AG08396 (cell line): ENCODE measurements around the gene SHCBP1L.

ENCODE experiments used
- DNase-seq: peaks from one replicate; pipeline ENCODE4 v3.0.0; 2012; ENCODE audit warnings: low spot score, mixed read lengths

SHCBP1L gene

DNA sequence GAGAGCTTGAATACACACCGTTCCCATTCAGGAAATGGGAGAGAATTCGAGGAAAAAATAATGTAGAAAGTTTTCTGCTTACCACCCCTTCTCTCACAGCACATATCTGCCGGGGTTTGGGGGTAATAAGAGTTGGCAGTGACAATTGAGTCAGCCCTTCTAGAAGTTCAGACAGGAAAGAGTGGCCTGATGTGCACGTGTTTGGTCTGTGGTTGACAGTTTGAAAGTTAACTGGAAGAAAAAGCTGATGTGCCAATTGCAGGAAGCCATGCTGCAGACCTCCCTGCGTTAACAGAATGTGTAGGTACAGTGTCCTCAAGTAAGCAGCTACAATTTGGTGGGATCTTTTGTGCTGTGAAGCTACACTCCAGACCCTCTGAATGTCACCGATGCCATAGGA lies 63.0 kb downstream of the SHCBP1L start:
- no peak for DNase-seq

DNA sequence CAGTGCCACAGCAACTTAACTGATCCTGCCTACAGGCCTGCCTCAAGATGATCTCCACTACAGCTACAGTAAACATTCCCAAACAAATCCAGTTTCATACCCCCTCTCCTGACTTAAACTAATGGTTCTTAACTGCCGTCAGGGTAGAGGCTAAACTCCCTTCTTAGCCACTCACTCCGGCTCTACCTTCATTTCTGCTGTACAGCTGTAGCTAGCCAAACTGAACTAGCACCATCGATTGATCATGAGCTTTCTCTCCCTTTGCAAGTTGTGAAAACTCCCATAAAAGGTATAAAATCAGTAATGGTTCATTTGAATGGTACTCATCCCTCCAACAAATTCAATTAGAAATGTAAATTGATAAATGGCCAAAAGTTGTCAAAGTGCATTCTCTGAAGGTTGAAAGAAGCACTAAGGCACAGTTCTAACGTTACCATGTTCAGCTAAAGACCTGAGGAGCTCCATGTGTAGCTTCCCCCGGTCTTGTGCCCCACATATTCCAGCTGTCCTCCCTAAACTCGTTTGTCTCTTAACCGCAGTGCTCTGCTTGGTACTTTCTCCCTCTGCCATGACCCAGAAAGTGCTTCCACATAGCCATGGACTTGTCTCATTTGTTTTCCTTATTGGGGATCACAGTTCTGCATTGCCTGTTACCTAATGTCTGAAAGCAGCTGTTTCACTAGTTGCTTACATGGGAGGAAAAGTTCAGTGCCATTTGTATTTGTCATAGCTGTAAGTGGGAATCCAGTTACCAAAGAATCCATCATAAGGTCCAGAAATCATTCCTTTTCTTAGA lies 64.0 kb downstream of the SHCBP1L start:
- peak; percentile 29 for DNase-seq

DNA sequence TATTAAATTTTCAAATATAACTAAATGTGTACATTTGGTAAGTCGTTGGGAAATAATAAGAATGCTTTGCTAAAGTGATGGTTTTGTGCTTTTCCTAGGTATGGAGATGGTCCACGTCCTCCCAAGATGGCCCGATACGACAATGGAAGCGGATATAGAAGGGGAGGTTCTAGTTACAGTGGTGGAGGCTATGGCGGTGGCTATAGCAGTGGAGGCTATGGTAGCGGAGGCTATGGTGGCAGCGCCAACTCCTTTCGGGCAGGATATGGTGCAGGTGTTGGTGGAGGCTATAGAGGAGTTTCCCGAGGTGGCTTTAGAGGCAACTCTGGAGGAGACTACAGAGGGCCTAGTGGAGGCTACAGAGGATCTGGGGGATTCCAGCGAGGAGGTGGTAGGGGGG lies 66.0 kb downstream of the SHCBP1L start:
- no peak for DNase-seq

DNA sequence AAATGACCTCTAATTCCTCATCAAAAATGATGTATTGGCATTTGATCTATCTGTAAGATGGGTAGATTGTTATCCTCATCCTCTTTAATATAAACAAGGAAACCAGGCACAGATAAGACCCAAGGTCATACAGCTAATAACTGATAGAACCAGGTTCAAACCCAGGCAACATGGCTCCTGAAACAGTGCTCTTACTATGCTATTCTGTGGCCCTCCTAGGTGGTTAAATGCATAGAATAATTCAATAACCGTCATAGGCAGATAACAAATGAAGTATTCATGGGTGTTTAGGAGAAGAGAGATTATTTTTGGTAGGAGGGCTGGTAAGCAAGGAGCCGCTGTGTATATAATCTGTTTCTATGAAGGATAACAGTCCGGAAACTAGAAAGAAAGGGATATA lies 67.4 kb downstream of the SHCBP1L start:
- DNase-seq = no peak

DNA sequence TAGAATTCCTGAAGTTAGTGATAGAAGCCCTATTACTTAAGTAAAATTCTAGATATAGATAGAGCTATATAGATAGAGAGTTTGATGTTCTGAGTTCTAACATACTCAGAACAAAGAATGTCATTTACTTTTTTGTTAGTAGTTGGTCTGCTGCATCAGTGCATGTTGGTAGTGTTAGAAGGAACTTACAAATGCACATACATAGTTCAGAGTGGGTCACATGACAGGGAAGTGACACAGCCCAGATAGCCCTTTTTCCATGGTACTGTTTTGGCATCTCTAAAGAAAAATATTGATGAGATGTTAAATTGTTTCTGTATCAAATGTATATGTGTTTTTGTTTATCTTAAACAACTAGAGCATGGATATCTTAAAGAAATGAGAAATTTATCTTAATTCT lies 68.1 kb downstream of the SHCBP1L start:
- DNase-seq = no peak

DNA sequence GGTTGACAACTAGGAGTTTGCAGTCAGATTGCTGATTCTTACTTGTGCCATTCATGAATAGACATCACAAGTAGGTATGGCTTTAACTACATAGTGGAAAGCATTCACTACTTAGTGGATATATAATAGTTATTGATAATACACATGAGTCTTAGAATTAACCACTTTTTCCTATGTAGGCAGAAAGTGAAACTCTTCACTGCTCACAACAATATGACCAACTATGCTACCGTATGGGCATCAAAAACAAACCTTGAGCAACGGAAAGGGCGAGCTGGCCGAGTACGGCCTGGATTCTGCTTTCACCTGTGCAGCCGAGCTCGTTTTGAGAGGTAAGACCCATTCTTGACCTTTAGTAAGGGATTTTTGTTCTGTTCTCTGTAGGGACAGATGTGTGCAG lies 75.1 kb downstream of the SHCBP1L start:
- no peak for DNase-seq

DNA sequence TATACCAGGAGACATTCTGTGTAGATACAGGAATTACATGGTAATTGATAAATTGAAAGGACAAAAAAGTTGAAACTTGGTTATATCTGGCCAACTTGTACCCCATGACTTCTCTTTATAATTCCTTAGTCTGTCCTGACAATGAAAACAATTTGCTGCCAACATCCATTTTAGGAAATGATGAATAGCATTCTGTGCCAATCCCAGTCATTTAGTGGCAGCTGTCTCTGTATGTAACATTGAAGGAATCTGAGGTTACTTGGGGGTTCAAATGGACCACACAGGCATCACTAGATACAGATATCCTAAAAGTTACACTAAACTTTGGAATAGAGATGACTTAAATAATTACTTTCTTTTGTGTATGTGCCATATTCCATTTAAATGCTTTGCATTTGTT lies 75.6 kb downstream of the SHCBP1L start:
- DNase-seq = no peak

DNA sequence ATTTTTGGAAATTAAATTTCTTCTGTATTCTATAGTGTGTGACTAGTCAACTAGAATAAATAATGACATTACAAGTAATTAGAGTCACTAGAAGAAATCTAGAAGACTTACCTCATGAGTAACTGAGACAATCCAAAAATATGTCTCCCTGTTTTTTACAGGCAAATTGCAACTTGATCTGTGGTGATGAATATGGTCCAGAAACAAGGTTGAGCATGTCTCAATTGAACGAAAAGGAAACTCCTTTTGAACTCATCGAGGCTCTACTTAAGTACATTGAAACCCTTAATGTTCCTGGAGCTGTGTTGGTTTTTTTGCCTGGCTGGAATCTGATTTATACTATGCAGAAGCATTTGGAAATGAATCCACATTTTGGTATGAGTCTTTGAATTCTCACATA lies 77.1 kb downstream of the SHCBP1L start:
- DNase-seq = no peak

DNA sequence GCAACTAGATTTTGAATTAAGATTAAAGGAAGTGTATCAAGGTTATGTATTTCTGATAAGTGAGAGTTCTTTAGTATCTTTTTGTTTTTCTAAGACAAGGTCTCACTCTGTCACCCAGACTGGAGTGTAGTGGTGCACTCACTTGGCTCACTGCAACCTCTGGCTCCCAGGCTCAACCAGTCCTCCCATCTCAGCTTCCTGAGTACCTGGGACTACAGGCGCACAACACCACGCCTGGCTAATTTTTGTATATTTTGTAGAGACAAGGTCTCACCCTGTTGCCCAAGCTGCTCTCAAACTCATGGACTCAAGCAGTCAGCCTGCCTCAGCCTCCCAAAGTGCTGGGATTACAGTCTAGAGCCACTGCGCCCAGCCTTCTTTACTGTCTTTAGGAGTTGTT lies 80.1 kb downstream of the SHCBP1L start:
- no peak for DNase-seq

DNA sequence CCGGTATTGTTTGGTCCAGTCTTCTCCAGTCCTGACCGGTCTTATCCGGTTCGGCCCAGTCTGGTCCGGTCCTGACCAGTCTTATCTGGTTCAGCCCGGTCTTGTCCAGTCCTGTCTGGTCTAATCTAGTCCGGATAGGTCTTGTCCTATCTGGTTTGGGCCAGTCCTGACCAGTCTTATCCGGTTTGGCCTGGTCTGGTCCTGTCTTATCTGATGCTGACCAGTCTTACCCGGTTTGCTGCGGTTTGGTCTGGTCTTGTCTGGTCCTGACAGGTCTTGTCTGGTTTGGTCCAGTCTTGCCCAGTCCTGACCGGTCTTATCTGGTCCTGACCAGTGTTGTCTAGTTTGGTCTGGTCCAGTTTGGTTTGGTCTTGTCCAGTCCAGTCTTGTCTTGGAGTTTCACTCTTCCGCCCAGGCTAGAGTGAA lies 83.7 kb downstream of the SHCBP1L start:
- no peak for DNase-seq

DNA sequence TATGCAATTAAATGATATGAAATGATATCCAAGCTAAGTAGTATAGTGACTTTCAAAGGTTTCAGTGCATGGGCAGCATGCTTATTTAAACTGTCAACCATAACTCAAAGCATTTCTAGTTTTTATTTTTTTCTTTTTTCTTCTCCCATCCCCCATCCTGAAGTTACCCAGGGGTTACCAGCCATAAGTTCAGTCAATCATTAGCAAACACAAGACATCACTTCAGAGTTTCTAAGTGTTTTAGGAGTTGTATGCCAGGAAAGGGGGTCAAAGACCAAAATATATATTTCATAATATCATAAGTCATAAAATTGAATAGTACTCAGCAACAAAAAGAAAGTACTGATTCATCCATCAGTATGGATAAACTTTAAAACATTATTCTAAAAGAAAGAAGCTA lies 85.1 kb downstream of the SHCBP1L start:
- no peak for DNase-seq

DNA sequence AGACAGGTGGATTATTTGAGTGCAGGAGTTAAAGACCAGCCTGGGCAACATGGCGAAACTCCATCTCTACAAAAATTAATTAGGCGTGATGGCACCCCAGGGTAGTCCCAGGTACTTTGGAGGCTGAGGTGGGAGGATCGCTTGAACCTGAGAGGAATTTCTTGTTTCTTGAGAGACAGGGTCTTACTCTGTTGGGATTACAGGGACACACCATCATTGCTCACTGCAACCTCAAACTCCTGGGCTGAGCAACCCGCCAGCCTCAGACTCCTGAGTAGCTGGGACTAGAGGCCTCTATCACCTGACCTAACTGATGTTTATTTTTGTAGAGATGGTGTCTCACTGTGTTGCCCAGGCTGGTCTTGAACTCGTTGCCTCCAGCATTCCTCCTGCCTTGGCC lies 89.0 kb downstream of the SHCBP1L start:
- DNase-seq = no peak

DNA sequence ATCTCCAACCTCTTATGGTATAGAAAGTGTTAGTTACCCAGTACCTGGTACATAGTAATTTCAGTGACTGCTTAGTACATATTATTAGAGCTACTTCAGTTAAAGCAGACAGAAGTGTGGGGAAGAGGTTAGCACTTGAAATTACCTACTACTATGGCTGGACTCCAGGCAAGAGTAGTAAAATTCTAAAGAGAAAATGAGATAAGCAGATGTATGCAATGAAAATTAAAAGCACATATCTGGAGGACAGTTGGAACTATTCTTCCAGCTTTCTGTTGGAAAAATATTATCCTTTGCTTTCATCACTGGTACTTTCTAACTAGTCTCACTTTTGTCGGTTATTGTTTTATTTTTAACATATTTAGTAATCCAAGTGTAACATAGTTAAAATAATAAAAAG lies 90.1 kb downstream of the SHCBP1L start:
- DNase-seq = no peak

DNA sequence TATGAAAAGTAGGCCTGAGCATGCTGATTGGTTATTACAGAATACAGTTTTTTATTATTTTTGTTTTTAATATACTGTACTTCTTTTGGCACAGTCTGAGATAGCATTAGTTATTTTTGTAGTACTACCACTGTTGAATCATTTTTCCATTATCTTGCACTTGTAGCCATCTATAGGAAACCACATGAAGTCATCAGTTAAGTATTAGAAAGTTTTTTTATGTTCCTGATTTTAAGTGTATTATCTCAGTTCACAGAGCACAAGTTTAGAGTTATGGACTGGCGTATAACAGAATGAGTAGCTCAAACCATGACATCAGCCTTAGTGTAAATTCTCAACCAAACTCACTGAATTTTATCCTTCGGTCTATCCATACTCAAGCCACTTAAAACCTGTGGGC lies 91.0 kb downstream of the SHCBP1L start:
- no peak for DNase-seq

DNA sequence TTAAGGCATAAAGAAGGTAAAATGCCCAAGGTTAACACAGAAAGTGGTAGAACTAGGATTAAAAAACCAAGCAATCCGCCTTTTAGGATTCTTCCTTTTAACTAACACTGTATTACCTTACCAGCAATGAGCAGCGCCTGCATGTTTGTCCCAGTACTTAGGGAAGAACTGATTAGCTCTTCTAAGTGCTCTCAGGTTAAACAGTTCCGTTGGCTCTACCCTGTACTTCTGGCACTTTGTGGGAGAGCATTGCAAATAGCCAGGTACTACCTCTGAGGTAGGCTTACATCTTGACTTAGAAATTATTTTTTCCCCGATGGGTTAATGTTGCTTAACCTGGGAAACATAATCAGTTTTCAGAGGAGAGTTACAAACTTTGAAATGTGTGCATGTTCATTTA lies 92.3 kb downstream of the SHCBP1L start:
- DNase-seq = no peak

DNA sequence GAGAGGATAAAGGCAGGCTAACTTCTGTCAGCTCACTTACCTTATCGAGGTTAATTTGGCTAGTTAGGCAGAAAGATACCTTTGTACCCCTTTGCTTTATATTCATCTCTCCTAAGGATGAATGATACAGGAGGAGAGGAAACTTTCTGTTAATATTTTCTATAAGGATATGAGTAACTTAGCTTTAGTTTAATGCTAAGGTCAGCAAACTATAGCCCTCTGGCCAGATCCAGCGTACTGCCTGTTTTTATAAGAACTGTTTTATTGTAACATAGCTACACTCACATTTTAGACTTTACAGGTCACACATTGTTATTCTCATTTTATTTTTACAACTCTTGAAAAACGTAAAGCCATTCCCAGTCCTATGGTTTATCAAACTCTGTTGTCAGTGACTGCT lies 95.8 kb downstream of the SHCBP1L start:
- no peak for DNase-seq

DNA sequence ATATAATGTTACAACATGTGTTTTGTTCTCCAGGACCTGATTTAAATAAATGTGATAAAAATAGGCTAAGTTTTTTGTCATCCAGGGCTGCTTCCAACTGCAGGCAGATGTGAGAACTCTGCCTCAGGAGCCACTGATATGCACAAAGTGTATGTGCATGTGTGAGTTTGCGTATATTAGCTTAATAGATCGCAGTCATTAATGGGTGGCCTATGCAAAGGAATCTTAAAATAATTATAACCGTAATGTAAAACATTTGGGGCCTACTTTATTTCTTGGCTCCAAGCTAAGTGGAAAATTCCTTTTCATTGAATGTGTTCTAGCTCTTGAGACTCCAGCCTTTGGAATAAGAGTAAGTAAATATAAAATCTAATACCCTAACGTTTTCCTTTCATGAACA lies 97.1 kb downstream of the SHCBP1L start:
- no peak for DNase-seq

DNA sequence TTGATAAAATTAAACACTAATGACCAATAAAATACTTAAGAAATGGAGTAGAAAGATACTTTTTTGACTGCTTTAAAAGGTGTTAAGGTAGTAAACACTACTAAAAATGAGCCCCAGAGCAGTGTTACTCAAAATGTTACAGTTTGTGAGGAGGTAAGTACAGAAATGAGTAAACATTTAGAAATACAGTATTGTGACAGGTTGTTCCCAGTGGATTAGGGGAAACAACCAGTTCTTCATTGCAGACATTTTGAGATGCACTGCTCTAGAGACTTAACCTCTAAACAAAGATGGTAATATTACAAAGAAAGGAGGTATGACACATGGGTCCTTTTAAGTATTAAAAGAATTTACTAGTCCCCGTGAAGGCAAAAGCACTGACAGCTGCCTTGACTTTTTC lies 101.1 kb downstream of the SHCBP1L start:
- DNase-seq = no peak

DNA sequence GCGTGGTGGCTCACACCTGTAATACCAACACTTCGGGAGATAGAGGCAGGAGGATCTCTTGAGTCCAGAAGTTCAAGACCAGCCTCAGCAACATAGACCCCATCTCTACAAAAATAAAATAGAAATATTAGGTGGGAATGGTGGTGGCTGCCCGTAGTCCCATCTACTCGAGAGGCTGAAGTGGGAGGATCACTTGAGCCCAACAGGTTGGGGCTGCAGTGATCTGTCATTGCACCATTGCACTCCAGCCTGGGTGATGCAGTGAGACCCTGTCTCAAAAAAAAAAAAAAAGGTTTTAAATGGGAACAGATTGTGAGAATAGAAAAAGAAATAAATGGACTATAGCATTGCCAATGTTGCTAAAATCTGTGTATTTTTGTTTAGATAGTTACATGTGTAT lies 102.6 kb downstream of the SHCBP1L start:
- no peak for DNase-seq
